DOHH2 (cell line): ENCODE data around the gene COX7A2.

Experiments
- CTCF ChIP-seq: fragments of 200-600 bp; sonication (generic); IDR thresholded peaks from one replicate; pipeline ENCODE4 v1.5.1; 2014; ENCODE audit warnings: antibody characterized with exemption, mild to moderate bottlenecking, low read depth, low read length; ENCODE audit not compliant: poor library complexity, severe bottlenecking
- EZH2phosphoT487 ChIP-seq: fragments of 200-600 bp; sonication (generic); IDR thresholded peaks from 2 replicates; pipeline ENCODE4 v1.6.1; 2017; ENCODE audit warnings: borderline replicate concordance, mild to moderate bottlenecking, antibody characterized with exemption, low read length, moderate library complexity, mixed read lengths

- no peak for TF ChIP-seq EZH2phosphoT487
- TF ChIP-seq CTCF, result peak; percentile 11
These were observed 34.3 kb downstream of the COX7A2 start for GRCh38 chr6:75209184-75209723.
